ENCODE data around the gene RERE. TPM values are rescaled to one million over a fixed set of nuclear protein-coding genes. Genes with fewer than 3 reads are reported as not detected.

RERE gene
- total and polyA plus RNA-seq, 2 experiments from 2014 or later = 39.8 to 62.8 TPM

DNA sequence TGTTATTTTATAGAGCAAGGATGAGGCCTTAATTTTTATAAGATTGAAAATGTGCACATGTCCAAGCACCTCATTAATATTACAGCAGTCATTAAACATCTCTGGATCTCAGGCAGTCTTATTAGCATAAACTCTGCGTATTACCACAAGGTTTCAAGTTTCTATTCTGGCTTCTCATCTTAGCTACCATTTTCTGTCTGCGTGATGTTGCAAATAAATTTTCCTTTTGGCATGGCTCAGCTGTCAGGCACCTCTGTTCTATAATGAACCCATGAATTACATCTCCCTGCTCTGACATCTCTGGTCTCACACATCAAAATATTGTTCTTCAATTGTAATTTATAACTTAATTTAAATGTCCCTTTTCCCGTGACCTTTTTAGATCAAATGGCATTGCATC lies 343.1 kb downstream of the RERE start:
- Histone ChIP-seq H3K27ac (no peak overlapping the region), H3K9me3 (ENCODE audit: low read depth) (no peaks in the 10 kb centered on the region), H3K4me1 (ENCODE audit: insufficient read depth) (peaks cover 3% of the 10 kb centered on the region), H2AFZ (no peak overlapping the region), H3K4me2 (no peak overlapping the region), H3K36me3 (replicated peaks; ENCODE audit: insufficient read depth, low read depth) (no peaks in the 10 kb centered on the region), H3K4me3 (no peak overlapping the region), H3K9me2 (replicated peaks; ENCODE audit: insufficient read depth) (no peaks in the 10 kb centered on the region), H3K79me2 (peaks cover 62% of the 10 kb centered on the region), H4K20me1 (ENCODE audit: insufficient read depth, poor library complexity, severe bottlenecking) (no peaks in the 10 kb centered on the region), H3K27me3 (no peaks in the 10 kb centered on the region)
- TF ChIP-seq EZH2 (IDR thresholded peaks at IDR 0.05; ENCODE audit: borderline replicate concordance) = no peak
- no peak for TF ChIP-seq EZH2phosphoT487 (IDR thresholded peaks at IDR 0.05; ENCODE audit: low read depth, severe bottlenecking, unreplicated experiment)
- no peak for TF ChIP-seq CTCF (IDR thresholded peaks at IDR 0.05; ENCODE audit: poor library complexity)
- 87% methylated on average over 3 of the region's 3 CpGs for WGBS (ENCODE audit: low lambda C conversion rate, missing lambda C conversion rate)
- DNase-seq (ENCODE audit: low spot score) = no peak

GRCh38 chr1:8473891-8474300 lies 343.5 kb downstream of the RERE start:
- Histone ChIP-seq H3K79me2 (peaks cover 59% of the 10 kb centered on the region), H2AFZ (no peak overlapping the region), H3K9me2 (replicated peaks; ENCODE audit: insufficient read depth) (no peaks in the 10 kb centered on the region), H3K27me3 (no peaks in the 10 kb centered on the region), H3K36me3 (replicated peaks; ENCODE audit: insufficient read depth, low read depth) (no peaks in the 10 kb centered on the region), H3K4me1 (ENCODE audit: insufficient read depth) (peaks cover 3% of the 10 kb centered on the region), H4K20me1 (ENCODE audit: insufficient read depth, poor library complexity, severe bottlenecking) (no peaks in the 10 kb centered on the region), H3K4me2 (no peak overlapping the region), H3K27ac (no peak overlapping the region), H3K9me3 (ENCODE audit: low read depth) (no peaks in the 10 kb centered on the region), H3K4me3 (no peak overlapping the region)
- 71% methylated on average over 2 of the region's 2 CpGs for WGBS (ENCODE audit: low lambda C conversion rate, missing lambda C conversion rate)
- TF ChIP-seq EZH2phosphoT487 (IDR thresholded peaks at IDR 0.05; ENCODE audit: low read depth, severe bottlenecking, unreplicated experiment) (no peak), EZH2 (IDR thresholded peaks at IDR 0.05; ENCODE audit: borderline replicate concordance) (no peak), CTCF (IDR thresholded peaks at IDR 0.05; ENCODE audit: poor library complexity) (no peak)
- no peak for DNase-seq (ENCODE audit: low spot score)

DNA sequence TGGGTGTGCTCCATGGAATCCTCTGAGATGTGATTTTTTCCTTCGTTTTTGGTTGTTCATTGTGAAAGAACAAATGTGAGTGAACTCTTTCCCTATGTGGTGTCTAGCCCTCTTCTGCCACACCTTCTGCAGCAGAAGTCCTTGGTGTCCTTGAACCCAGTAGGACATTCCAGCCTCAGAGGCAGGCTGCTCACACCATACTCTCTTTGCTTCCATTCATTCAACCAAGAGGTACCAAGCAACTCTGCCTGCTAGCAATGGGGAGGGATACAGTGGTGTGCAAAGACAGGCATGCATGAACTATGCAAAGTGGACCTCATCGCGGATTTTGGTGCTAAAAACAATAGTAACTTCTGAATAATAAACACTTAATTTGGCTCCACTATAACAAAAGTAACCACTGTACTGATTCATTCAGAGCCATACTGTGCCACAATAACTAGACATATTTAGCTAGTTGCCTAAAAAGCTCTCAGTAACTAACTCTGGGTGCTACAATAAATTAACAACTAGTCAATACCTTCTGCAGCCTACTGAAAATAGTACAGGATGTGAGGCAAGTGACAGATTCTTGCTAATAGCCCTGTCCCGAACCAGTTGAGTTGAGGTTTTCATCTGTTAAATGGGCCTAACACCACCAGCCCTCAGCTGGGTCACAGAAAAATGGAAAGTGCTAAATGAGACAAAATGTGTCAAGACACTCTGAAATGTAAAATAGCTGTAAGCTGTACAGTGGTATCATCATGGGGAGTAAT lies 344.1 kb downstream of the RERE start:
- H3K9me2 ChIP-seq (replicated peaks; ENCODE audit: insufficient read depth) = no peaks in the 10 kb centered on the region
- H3K9me3 ChIP-seq (ENCODE audit: low read depth) = no peaks in the 10 kb centered on the region
- H4K20me1 ChIP-seq (ENCODE audit: insufficient read depth, poor library complexity, severe bottlenecking) = no peaks in the 10 kb centered on the region
- peaks cover 3% of the 10 kb centered on the region for H3K4me1 ChIP-seq (ENCODE audit: insufficient read depth)
- WGBS (ENCODE audit: low lambda C conversion rate, missing lambda C conversion rate) = 86% methylated on average over 4 of the region's 4 CpGs
- no peak overlapping the region for H3K27ac ChIP-seq
- H2AFZ ChIP-seq = no peak overlapping the region
- H3K4me3 ChIP-seq = no peak overlapping the region
- DNase-seq (ENCODE audit: low spot score) = no peak
- H3K36me3 ChIP-seq (replicated peaks; ENCODE audit: insufficient read depth, low read depth) = no peaks in the 10 kb centered on the region
- no peak for TF ChIP-seq CTCF (IDR thresholded peaks at IDR 0.05; ENCODE audit: poor library complexity)
- TF ChIP-seq EZH2phosphoT487 (IDR thresholded peaks at IDR 0.05; ENCODE audit: low read depth, severe bottlenecking, unreplicated experiment) = no peak
- TF ChIP-seq EZH2 (IDR thresholded peaks at IDR 0.05; ENCODE audit: borderline replicate concordance) = no peak
- H3K79me2 ChIP-seq = peaks cover 60% of the 10 kb centered on the region
- H3K4me2 ChIP-seq = no peak overlapping the region
- no peaks in the 10 kb centered on the region for H3K27me3 ChIP-seq

All from hepatocyte (in vitro differentiated cells).